ENCODE data around the gene IRF2BP2. TPM values are rescaled to one million over a fixed set of nuclear protein-coding genes. Genes with fewer than 3 reads are reported as not detected.

Gene IRF2BP2
- total RNA-seq, 2 donors from 2014 or later = 111 to 124 TPM

DNA sequence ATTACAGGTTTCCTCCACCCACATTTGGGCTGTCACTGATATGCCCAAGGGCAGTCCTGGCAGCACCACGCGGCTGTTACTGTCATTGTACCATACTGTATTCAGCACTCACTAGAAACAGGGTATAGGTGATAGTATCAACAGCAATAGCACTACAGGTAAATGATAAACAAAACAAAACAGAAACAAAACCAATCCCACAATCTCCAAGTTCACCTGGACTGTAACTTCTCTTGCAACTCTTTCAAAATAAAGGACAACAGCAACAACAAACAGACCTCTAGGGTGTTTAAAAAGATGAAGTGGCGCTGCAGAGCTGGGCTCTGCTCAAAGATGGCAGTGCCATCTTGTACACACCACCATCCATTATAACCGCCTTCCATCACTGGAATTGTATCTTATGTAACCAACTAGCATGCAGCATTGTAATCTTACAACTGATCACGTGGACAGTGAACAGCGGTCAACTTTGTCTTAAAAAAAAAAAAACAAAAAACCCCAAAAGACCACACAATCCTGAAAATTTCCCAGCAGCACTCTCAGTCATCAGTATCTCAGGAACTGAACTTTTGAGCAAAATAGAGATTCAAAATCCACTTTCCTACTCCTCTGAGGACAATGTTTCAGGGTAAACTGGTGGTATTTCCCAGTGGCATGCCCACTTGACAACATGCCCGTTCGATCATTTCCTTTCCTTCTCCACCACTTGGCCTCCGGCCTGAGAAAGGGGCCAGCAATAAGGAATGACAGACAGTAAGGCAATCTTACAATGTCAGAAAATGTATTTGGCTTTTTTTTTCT is 3.8 kb downstream of the IRF2BP2 start:
- Histone ChIP-seq H3K27me3 (replicated peaks; ENCODE audit: insufficient read depth) (no peaks in the 10 kb centered on the region), H3K4me3 (peak overlapping the region; percentile 81 to 85), H3K36me3 (peaks cover 0 to 9% of the 10 kb centered on the region in 2 donors), H3K4me1 (replicated peaks) (peaks cover 7% of the 10 kb centered on the region), H3K9me3 (no peaks in the 10 kb centered on the region), H3K27ac (peak overlapping the region; percentile 100)
- WGBS = under 1% methylated on average over 9 of the region's 9 CpGs
- intact Hi-C loops (cut with DNase I) = loop anchor here (5.0 to 10.0 kb wide), 3 partner anchors 109 to 899 kb away; partner anchors contain the start of gene B3GALNT2
- TF ChIP-seq POLR2AphosphoS5 (IDR thresholded peaks at IDR 0.05) (peak; percentile 48), POLR2A (IDR thresholded peaks at IDR 0.05) (peak; percentile 35)
- TF ChIP-seq, protein P1, sequence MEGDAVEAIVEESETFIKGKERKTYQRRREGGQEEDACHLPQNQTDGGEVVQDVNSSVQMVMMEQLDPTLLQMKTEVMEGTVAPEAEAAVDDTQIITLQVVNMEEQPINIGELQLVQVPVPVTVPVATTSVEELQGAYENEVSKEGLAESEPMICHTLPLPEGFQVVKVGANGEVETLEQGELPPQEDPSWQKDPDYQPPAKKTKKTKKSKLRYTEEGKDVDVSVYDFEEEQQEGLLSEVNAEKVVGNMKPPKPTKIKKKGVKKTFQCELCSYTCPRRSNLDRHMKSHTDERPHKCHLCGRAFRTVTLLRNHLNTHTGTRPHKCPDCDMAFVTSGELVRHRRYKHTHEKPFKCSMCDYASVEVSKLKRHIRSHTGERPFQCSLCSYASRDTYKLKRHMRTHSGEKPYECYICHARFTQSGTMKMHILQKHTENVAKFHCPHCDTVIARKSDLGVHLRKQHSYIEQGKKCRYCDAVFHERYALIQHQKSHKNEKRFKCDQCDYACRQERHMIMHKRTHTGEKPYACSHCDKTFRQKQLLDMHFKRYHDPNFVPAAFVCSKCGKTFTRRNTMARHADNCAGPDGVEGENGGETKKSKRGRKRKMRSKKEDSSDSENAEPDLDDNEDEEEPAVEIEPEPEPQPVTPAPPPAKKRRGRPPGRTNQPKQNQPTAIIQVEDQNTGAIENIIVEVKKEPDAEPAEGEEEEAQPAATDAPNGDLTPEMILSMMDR (IDR thresholded peaks at IDR 0.05) = peak in 2 of 4 experiments; percentile 16 to 20
- no peak for DNase-seq (ENCODE audit: low spot score)

DNA sequence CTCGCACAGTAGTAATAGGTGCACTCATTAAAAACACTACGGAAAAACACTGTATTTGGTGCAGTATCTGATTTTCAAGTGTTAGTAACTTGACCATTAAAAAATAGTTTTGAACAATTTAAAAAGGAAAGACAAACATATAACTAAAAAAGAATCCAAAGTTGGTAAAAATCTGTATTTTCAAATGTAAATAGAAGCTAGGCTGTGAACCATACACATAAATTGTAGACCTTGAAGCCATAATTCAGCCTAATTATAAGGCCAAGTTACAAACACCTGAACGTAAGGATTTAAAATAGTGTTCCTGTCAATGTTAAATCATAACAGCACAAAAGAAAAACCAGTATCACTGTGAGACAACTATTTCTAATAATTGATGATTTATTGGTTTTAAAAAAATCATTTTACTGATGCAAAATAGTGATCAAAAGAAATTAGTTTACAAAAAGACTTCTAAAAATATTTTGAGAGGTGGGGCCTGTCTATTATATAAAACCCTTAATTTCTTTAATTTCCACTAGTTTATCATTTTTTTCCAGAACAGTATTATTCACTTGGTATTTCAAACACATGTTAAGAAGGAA is 4.5 kb downstream of the IRF2BP2 start:
- Histone ChIP-seq H3K4me1 (replicated peaks) (peaks cover 7% of the 10 kb centered on the region), H3K4me3 (peak overlapping the region; percentile 81 to 85), H3K27ac (peak overlapping the region; percentile 100), H3K27me3 (replicated peaks; ENCODE audit: insufficient read depth) (no peaks in the 10 kb centered on the region), H3K36me3 (peaks cover 0 to 9% of the 10 kb centered on the region in 2 donors), H3K9me3 (no peaks in the 10 kb centered on the region)
- intact Hi-C loops (cut with DNase I) = loop anchor here (5.0 to 10.0 kb wide), 3 partner anchors 108 to 899 kb away; partner anchors contain the start of gene B3GALNT2
- 0% methylated on average over 3 of the region's 3 CpGs for WGBS
- DNase-seq (ENCODE audit: low spot score) = no peak
- TF ChIP-seq POLR2A (IDR thresholded peaks at IDR 0.05) (no peak), POLR2AphosphoS5 (IDR thresholded peaks at IDR 0.05) (no peak)
- TF ChIP-seq, protein P1 (IDR thresholded peaks at IDR 0.05) = no peak

DNA sequence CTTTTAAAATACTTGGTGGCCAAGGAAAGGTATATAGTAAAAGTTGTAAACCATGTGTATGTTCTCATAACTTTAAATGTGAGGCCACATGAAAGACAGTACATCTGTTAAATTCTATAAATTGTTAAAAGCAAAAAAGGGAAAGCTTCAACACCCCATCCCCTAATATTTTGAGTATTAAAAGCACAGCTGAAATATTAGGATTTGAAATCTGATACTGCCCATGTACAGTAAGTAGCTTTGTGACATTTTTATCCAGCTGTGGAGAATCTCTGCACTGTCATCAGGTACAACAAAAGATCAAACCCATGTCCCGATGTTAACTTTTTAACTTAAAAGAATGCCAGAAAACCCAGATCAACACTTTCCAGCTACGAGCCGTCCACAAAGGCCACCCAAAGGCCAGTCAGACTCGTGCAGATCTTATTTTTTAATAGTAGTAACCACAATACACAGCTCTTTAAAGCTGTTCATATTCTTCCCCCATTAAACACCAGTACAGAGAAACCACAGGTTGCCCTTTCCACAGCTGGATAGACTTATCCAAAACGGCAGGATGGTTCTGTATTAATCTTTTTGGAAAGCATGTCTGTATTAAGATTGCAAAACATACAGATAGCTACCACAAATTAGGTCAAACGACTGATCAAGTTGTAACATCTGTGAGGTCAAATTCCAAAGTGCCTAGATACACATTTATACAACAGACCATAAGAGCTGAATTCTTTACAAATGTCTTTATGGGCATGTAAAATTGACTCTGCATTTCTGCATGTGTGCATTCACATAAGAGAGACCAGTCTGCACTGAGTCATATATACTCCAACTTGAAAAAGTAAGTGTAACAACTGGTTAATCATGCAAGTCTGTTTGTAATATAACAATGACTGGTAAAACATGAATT is 5.2 kb downstream of the IRF2BP2 start:
- intact Hi-C loops (cut with DNase I) = loop anchor here (5.0 to 10.0 kb wide), 3 partner anchors 107 to 900 kb away; partner anchors contain the start of gene B3GALNT2
- H3K27me3 ChIP-seq (replicated peaks; ENCODE audit: insufficient read depth) = no peaks in the 10 kb centered on the region
- under 1% methylated on average over 6 of the region's 6 CpGs for WGBS
- H3K9me3 ChIP-seq = no peaks in the 10 kb centered on the region
- H3K4me3 ChIP-seq = peak overlapping the region; percentile 81 to 85
- TF ChIP-seq POLR2A (IDR thresholded peaks at IDR 0.05) (peak; percentile 10), POLR2AphosphoS5 (IDR thresholded peaks at IDR 0.05) (no peak)
- H3K27ac ChIP-seq = peak overlapping the region; percentile 100
- peaks cover 0 to 9% of the 10 kb centered on the region in 2 donors for H3K36me3 ChIP-seq
- peaks cover 7% of the 10 kb centered on the region for H3K4me1 ChIP-seq (replicated peaks)
- no peak for DNase-seq (ENCODE audit: low spot score)

GRCh38 chr1:234603221-234604204 is 6.5 kb downstream of the IRF2BP2 start:
- intact Hi-C loops (cut with DNase I) = loop anchor here (10.0 kb wide), 1 partner anchor 901 kb away; the partner anchor contains the start of gene B3GALNT2
- H3K9me3 ChIP-seq = no peaks in the 10 kb centered on the region
- H3K4me1 ChIP-seq (replicated peaks) = peaks cover 7% of the 10 kb centered on the region
- peaks cover 0 to 4% of the 10 kb centered on the region in 2 donors for H3K36me3 ChIP-seq
- H3K27ac ChIP-seq = peak overlapping the region; percentile 100
- H3K4me3 ChIP-seq = peak overlapping the region; percentile 81 to 85
- WGBS = 2% methylated on average over 6 of the region's 6 CpGs
- no peak for DNase-seq (ENCODE audit: low spot score)
- H3K27me3 ChIP-seq (replicated peaks; ENCODE audit: insufficient read depth) = no peaks in the 10 kb centered on the region
- TF ChIP-seq, protein P1 (IDR thresholded peaks at IDR 0.05) = no peak
- TF ChIP-seq POLR2A (IDR thresholded peaks at IDR 0.05) = peak; percentile 11
- TF ChIP-seq POLR2AphosphoS5 (IDR thresholded peaks at IDR 0.05) = peak; percentile 83
